Astrocyte of the cerebellum (primary cell): ENCODE measurements around the gene STXBP5.

ENCODE experiments used
- DNase-seq: peaks from one replicate; pipeline ENCODE4 v3.0.0-alpha.2; 2011; ENCODE audit warnings: low read depth
- H3K4me3 ChIP-seq: 2 replicates; pipeline ENCODE4 v1.5.1; 2011; ENCODE audit warnings: mild to moderate bottlenecking, low read depth, low read length, moderate library complexity
- CTCF ChIP-seq: IDR thresholded peaks from 2 replicates; pipeline ENCODE4 v1.5.1; 2012; ENCODE audit warnings: low read length, low read depth, moderate library complexity, mild to moderate bottlenecking; ENCODE audit errors: missing control alignments
- in situ Hi-C: cut with HindIII; loops from 2 replicates; pipeline ENCODE4 v1.10.0; 2017; ENCODE audit warnings: low sequenced_read_pairs

STXBP5 gene

GRCh38 chr6:147310521-147310920 is 106.3 kb downstream of the STXBP5 start:
- no peak overlapping the region for H3K4me3 ChIP-seq
- DNase-seq = no peak
- in situ Hi-C loops = no loop called here
- no peak for TF ChIP-seq CTCF

GRCh38 chr6:147311218-147311617 is 107.0 kb downstream of the STXBP5 start:
- DNase-seq = no peak
- no peak overlapping the region for H3K4me3 ChIP-seq
- TF ChIP-seq CTCF = no peak
- in situ Hi-C loops = no loop called here

- TF ChIP-seq CTCF = no peak
- H3K4me3 ChIP-seq = no peak overlapping the region
- no peak for DNase-seq
- in situ Hi-C loops = no loop called here
These were observed 117.0 kb downstream of the STXBP5 start for GRCh38 chr6:147321260-147321659.

- in situ Hi-C loops = no loop called here
- no peak for TF ChIP-seq CTCF
- H3K4me3 ChIP-seq = no peak overlapping the region
- no peak for DNase-seq
These were observed 118.3 kb downstream of the STXBP5 start for GRCh38 chr6:147322299-147323162.

- DNase-seq = no peak
- no peak for TF ChIP-seq CTCF
- in situ Hi-C loops = no loop called here
- H3K4me3 ChIP-seq = no peak overlapping the region
These were observed 121.3 kb downstream of the STXBP5 start for GRCh38 chr6:147325557-147325956.

GRCh38 chr6:147331401-147331800 is 127.2 kb downstream of the STXBP5 start:
- in situ Hi-C loops = no loop called here
- no peak for TF ChIP-seq CTCF
- DNase-seq = no peak
- H3K4me3 ChIP-seq = no peak overlapping the region
